ENCODE data around the gene NEUROG3. TPM values are rescaled to one million over a fixed set of nuclear protein-coding genes. Genes with fewer than 3 reads are reported as not detected.

NEUROG3 gene
- total RNA-seq, 4 donors from 2014 or later: not detected

DNA sequence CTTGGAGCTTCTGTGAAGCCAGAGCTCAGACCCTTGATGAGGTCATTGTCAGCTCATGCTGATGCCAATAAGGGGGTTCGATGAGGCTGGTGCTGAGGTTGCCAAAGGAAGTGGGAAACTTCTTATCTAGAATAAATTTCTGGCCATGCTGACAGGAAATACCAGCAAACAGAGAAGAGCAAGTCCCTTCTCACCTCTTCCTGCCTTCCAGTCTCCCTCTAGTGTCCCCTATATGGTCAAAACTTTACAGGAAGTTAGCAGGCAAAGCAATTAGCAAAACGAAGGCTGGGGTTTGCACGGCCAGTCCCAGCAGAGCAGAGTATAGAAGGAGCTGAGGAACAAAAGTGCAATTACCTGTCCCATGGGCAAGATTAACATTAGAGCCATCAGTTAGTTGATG is 15.1 kb upstream of the NEUROG3 start:
- DNase-seq: no peak

GRCh38 chr10:69584624-69585023 is 11.4 kb upstream of the NEUROG3 start:
- no peaks in the 10 kb centered on the region for H3K4me1 ChIP-seq
- in situ Hi-C loops (cut with MboI; ENCODE audit: low sequenced_read_pairs in 4 of 4): no loop called here
- no peak for ATAC-seq
- H3K27me3 ChIP-seq: peaks cover 13 to 15% (median 14%) of the 10 kb centered on the region in 3 donors
- H3K9me3 ChIP-seq: no peaks in the 10 kb centered on the region
- no peak for DNase-seq
- H3K4me3 ChIP-seq: no peak overlapping the region
- no peak overlapping the region for H3K27ac ChIP-seq
- TF ChIP-seq POLR2A (IDR thresholded peaks at IDR 0.05): no peak
- H3K36me3 ChIP-seq: no peaks in the 10 kb centered on the region
- intact Hi-C loops (cut with DNase I; ENCODE audit: low total_unique reads): no loop called here

More for the DNA sequence above, 15.1 kb upstream of the NEUROG3 start:
- no peaks in the 10 kb centered on the region for H3K36me3 ChIP-seq
- in situ Hi-C loops (cut with MboI; ENCODE audit: low sequenced_read_pairs in 4 of 4) (no loop called here), intact Hi-C loops (cut with DNase I; ENCODE audit: low total_unique reads) (no loop called here)
- H3K9me3 ChIP-seq: no peaks in the 10 kb centered on the region
- no peak overlapping the region for H3K27ac ChIP-seq
- no peak for ATAC-seq
- no peak for TF ChIP-seq CTCF (IDR thresholded peaks at IDR 0.05 in 4 of 5, conservative IDR thresholded peaks at IDR 0.05 in 1 of 5)
- TF ChIP-seq POLR2A (IDR thresholded peaks at IDR 0.05): no peak
- no peaks in the 10 kb centered on the region for H3K27me3 ChIP-seq
- H3K4me3 ChIP-seq: no peak overlapping the region
- no peaks in the 10 kb centered on the region for H3K4me1 ChIP-seq

GRCh38 chr10:69583106-69583505 is 9.9 kb upstream of the NEUROG3 start:
- Histone ChIP-seq H3K4me1 (no peaks in the 10 kb centered on the region), H3K36me3 (no peaks in the 10 kb centered on the region), H3K27me3 (peaks cover 20 to 29% (median 23%) of the 10 kb centered on the region in 3 donors), H3K27ac (no peak overlapping the region), H3K4me3 (no peak overlapping the region), H3K9me3 (no peaks in the 10 kb centered on the region)
- no peak for TF ChIP-seq POLR2A (IDR thresholded peaks at IDR 0.05)
- TF ChIP-seq CTCF (IDR thresholded peaks at IDR 0.05 in 4 of 5, conservative IDR thresholded peaks at IDR 0.05 in 1 of 5): no peak
- in situ Hi-C loops (cut with MboI; ENCODE audit: low sequenced_read_pairs in 4 of 4): no loop called here
- no peak for DNase-seq
- ATAC-seq: no peak
- intact Hi-C loops (cut with DNase I; ENCODE audit: low total_unique reads): no loop called here

- H3K4me3 ChIP-seq: no peak overlapping the region
- in situ Hi-C loops (cut with MboI; ENCODE audit: low sequenced_read_pairs in 4 of 4) (no loop called here), intact Hi-C loops (cut with DNase I; ENCODE audit: low total_unique reads) (no loop called here)
- TF ChIP-seq CTCF (IDR thresholded peaks at IDR 0.05 in 4 of 5, conservative IDR thresholded peaks at IDR 0.05 in 1 of 5) (no peak), POLR2A (IDR thresholded peaks at IDR 0.05) (no peak)
- peaks cover 41 to 55% (median 43%) of the 10 kb centered on the region in 3 donors for H3K27me3 ChIP-seq
- ATAC-seq: no peak
- no peak for DNase-seq
- no peaks in the 10 kb centered on the region for H3K4me1 ChIP-seq
- H3K36me3 ChIP-seq: no peaks in the 10 kb centered on the region
- H3K27ac ChIP-seq: no peak overlapping the region
- H3K9me3 ChIP-seq: no peaks in the 10 kb centered on the region
Observed at GRCh38 chr10:69580435-69580834, 7.2 kb upstream of the NEUROG3 start.

DNA sequence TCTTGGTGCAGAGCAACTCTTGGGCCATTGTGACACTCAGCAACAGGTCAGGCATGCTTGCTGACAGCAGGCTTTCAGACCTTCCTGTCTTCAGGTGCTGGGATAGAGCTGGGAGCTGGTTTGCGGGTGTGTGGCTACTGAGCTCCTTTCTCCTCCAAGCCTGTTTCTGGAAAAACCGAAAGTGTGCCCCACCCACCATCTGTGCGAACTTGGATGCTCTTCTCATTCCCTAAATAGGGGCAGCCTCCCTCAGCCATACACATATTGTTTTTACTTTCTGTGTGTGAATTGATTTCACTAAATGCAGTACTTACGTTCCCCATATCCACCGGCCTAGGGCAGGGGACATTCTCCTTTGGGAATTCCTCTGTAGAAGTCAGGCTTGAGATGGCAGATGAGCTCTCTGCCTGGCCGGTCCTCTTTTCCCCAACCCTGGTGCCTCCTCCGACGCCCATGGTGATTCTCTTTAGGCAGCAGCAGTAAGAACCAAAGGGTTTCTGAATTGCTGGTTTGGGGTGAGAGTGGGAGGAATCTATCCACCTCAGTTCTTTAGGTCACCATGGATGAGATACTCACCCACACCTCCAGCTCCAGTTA is 6.3 kb upstream of the NEUROG3 start:
- peaks cover 50 to 63% (median 51%) of the 10 kb centered on the region in 3 donors for H3K27me3 ChIP-seq
- no peak for ATAC-seq

More for the DNA sequence above, 6.3 kb upstream of the NEUROG3 start:
- no peaks in the 10 kb centered on the region for H3K9me3 ChIP-seq
- in situ Hi-C loops (cut with MboI; ENCODE audit: low sequenced_read_pairs in 4 of 4): no loop called here
- H3K4me3 ChIP-seq: no peak overlapping the region
- H3K36me3 ChIP-seq: no peaks in the 10 kb centered on the region
- no peak overlapping the region for H3K27ac ChIP-seq
- no peaks in the 10 kb centered on the region for H3K4me1 ChIP-seq
- intact Hi-C loops (cut with DNase I; ENCODE audit: low total_unique reads): no loop called here
- TF ChIP-seq POLR2A (IDR thresholded peaks at IDR 0.05) (no peak), CTCF (IDR thresholded peaks at IDR 0.05 in 4 of 5, conservative IDR thresholded peaks at IDR 0.05 in 1 of 5) (no peak)
- no peak for DNase-seq
